T-helper 17 cell (primary cell): ENCODE data around the gene SMARCD1. TPM values are rescaled to one million over a fixed set of nuclear protein-coding genes. Genes with fewer than 3 reads are reported as not detected.

ENCODE experiments used
- ATAC-seq: fragments of 150-1000 bp; cut with Tn5 transposase; 2 replicates; pipeline ENCODE4 v1.10.0; 2021; ENCODE audit warnings: mild to moderate bottlenecking, moderate library complexity
- DNase-seq, 3 donors: peaks; one replicate each; pipeline versions ENCODE4 v3.0.0 to v3.0.0-alpha.2; 2020 to 2021
- H3K9me3 ChIP-seq: one replicate; pipeline ENCODE4 v1.7.0; 2013; ENCODE audit warnings: low read length, mild to moderate bottlenecking; ENCODE audit not compliant: control insufficient read depth, poor library complexity, severe bottlenecking
- H3K27ac Mint-ChIP-seq: one replicate; pipeline ENCODE4 v1.8.0; 2022; ENCODE audit warnings: mild to moderate bottlenecking, moderate library complexity, mixed read lengths
- H3K27me3 Mint-ChIP-seq: one replicate; pipeline ENCODE4 v1.8.0; 2022; ENCODE audit warnings: mixed read lengths
- H3K36me3 Mint-ChIP-seq: one replicate; pipeline ENCODE4 v1.8.0; 2022; ENCODE audit warnings: low read depth, mixed read lengths
- H3K4me1 Mint-ChIP-seq: one replicate; pipeline ENCODE4 v1.8.0; 2022; ENCODE audit warnings: mild to moderate bottlenecking, mixed read lengths
- H3K4me3 Mint-ChIP-seq: one replicate; pipeline ENCODE4 v1.8.0; 2022; ENCODE audit warnings: mild to moderate bottlenecking, moderate library complexity, mixed read lengths
- total RNA-seq, 4 donors: library from RNA in 2 of 4; stranded (reverse) in 2 of 4; gene quantifications; one replicate each; pipeline ENCODE4 v1.2.3 and lab custom pipeline; 2022 to 2026

The SMARCD1 gene
- total RNA-seq, 2 donors from 2014 or later: 74.0 to 93.6 TPM

GRCh38 chr12:50088577-50089335, 3.6 kb downstream of the SMARCD1 start:
- Mint-ChIP-seq H3K36me3 (peaks cover 2% of the 10 kb centered on the region), H3K4me3 (no peak overlapping the region), H3K4me1 (peaks cover 21% of the 10 kb centered on the region), H3K27me3 (no peaks in the 10 kb centered on the region), H3K27ac (no peak overlapping the region)
- ATAC-seq: peak; percentile 43
- DNase-seq: peak in 1 of 3 donors; percentile 41
- no peaks in the 10 kb centered on the region for H3K9me3 ChIP-seq

- no peak overlapping the region for H3K27ac Mint-ChIP-seq
- ATAC-seq (no peak), DNase-seq (no peak)
- H3K36me3 Mint-ChIP-seq: peaks cover 2% of the 10 kb centered on the region
- no peaks in the 10 kb centered on the region for H3K9me3 ChIP-seq
- H3K4me3 Mint-ChIP-seq: no peak overlapping the region
- peaks cover 21% of the 10 kb centered on the region for H3K4me1 Mint-ChIP-seq
- H3K27me3 Mint-ChIP-seq: no peaks in the 10 kb centered on the region
Measured at GRCh38 chr12:50089730-50090129, 4.6 kb downstream of the SMARCD1 start.

GRCh38 chr12:50090391-50090790, 5.2 kb downstream of the SMARCD1 start:
- no peaks in the 10 kb centered on the region for H3K36me3 Mint-ChIP-seq
- no peak for ATAC-seq
- H3K9me3 ChIP-seq: no peaks in the 10 kb centered on the region
- no peak overlapping the region for H3K27ac Mint-ChIP-seq
- peaks cover 19% of the 10 kb centered on the region for H3K4me1 Mint-ChIP-seq
- DNase-seq: no peak
- H3K4me3 Mint-ChIP-seq: no peak overlapping the region
- no peaks in the 10 kb centered on the region for H3K27me3 Mint-ChIP-seq

- H3K9me3 ChIP-seq: no peaks in the 10 kb centered on the region
- Mint-ChIP-seq H3K36me3 (peaks cover 18% of the 10 kb centered on the region), H3K4me3 (no peak overlapping the region), H3K4me1 (peaks cover 10% of the 10 kb centered on the region), H3K27me3 (no peaks in the 10 kb centered on the region), H3K27ac (peak overlapping the region; percentile 59)
- no peak for ATAC-seq
- DNase-seq: no peak
Measured at GRCh38 chr12:50097952-50098351, 12.8 kb downstream of the SMARCD1 start.

GRCh38 chr12:50099302-50100008, 14.3 kb downstream of the SMARCD1 start:
- Mint-ChIP-seq H3K4me3 (peak overlapping the region; percentile 12), H3K36me3 (peaks cover 18% of the 10 kb centered on the region), H3K27ac (no peak overlapping the region), H3K4me1 (peaks cover 11% of the 10 kb centered on the region), H3K27me3 (no peaks in the 10 kb centered on the region)
- no peak for DNase-seq
- H3K9me3 ChIP-seq: no peaks in the 10 kb centered on the region
- no peak for ATAC-seq

- Mint-ChIP-seq H3K27me3 (no peaks in the 10 kb centered on the region), H3K4me3 (no peak overlapping the region), H3K36me3 (peaks cover 16% of the 10 kb centered on the region), H3K4me1 (peaks cover 11% of the 10 kb centered on the region), H3K27ac (peak overlapping the region; percentile 66)
- DNase-seq (no peak), ATAC-seq (no peak)
- H3K9me3 ChIP-seq: no peaks in the 10 kb centered on the region
Measured at GRCh38 chr12:50100561-50100960, 15.4 kb downstream of the SMARCD1 start.

GRCh38 chr12:50101663-50102062, 16.5 kb downstream of the SMARCD1 start:
- no peak for DNase-seq
- Mint-ChIP-seq H3K27ac (no peak overlapping the region), H3K4me3 (no peak overlapping the region), H3K36me3 (peaks cover 7% of the 10 kb centered on the region), H3K27me3 (no peaks in the 10 kb centered on the region), H3K4me1 (peaks cover 7% of the 10 kb centered on the region)
- H3K9me3 ChIP-seq: no peaks in the 10 kb centered on the region
- no peak for ATAC-seq

- H3K9me3 ChIP-seq: no peaks in the 10 kb centered on the region
- Mint-ChIP-seq H3K27ac (no peak overlapping the region), H3K4me3 (no peak overlapping the region), H3K27me3 (no peaks in the 10 kb centered on the region), H3K4me1 (peaks cover 7% of the 10 kb centered on the region), H3K36me3 (peaks cover 7% of the 10 kb centered on the region)
- no peak for ATAC-seq
- DNase-seq: no peak
Measured at GRCh38 chr12:50102131-50102531, 17.0 kb downstream of the SMARCD1 start.

GRCh38 chr12:50102646-50103309, 17.6 kb downstream of the SMARCD1 start:
- Mint-ChIP-seq H3K27me3 (no peaks in the 10 kb centered on the region), H3K4me3 (no peak overlapping the region), H3K36me3 (peaks cover 7% of the 10 kb centered on the region), H3K27ac (peak overlapping the region; percentile 72), H3K4me1 (peaks cover 7% of the 10 kb centered on the region)
- no peak for ATAC-seq
- H3K9me3 ChIP-seq: no peaks in the 10 kb centered on the region
- DNase-seq: no peak

GRCh38 chr12:50103351-50103750, 18.2 kb downstream of the SMARCD1 start:
- no peaks in the 10 kb centered on the region for H3K9me3 ChIP-seq
- peaks cover 7% of the 10 kb centered on the region for H3K4me1 Mint-ChIP-seq
- DNase-seq: no peak
- no peaks in the 10 kb centered on the region for H3K27me3 Mint-ChIP-seq
- no peak for ATAC-seq
- H3K27ac Mint-ChIP-seq: peak overlapping the region; percentile 72
- peaks cover 7% of the 10 kb centered on the region for H3K36me3 Mint-ChIP-seq
- no peak overlapping the region for H3K4me3 Mint-ChIP-seq

GRCh38 chr12:50103767-50104321, 18.7 kb downstream of the SMARCD1 start, which contains the start of gene GPD1:
Gene GPD1 (plus strand): TSS chr12:50104008. CDS start chr12:50104051, 43 bp downstream.
- Mint-ChIP-seq H3K27ac (peak within 1 kb of the TSS; percentile 72), H3K4me1 (peaks cover 7% of the 10 kb centered on the region), H3K27me3 (no peaks in the 10 kb centered on the region), H3K4me3 (no peak within 1 kb of the TSS), H3K36me3 (peaks cover 7% of the 10 kb centered on the region)
- H3K9me3 ChIP-seq: no peaks in the 10 kb centered on the region
- ATAC-seq: peak; percentile 62
- no peak for DNase-seq

GRCh38 chr12:50104417-50105366, 19.6 kb downstream of the SMARCD1 start:
- DNase-seq (no peak), ATAC-seq (no peak)
- Mint-ChIP-seq H3K27ac (no peak overlapping the region), H3K4me1 (peaks cover 7% of the 10 kb centered on the region), H3K4me3 (no peak overlapping the region), H3K36me3 (peaks cover 2% of the 10 kb centered on the region), H3K27me3 (no peaks in the 10 kb centered on the region)
- H3K9me3 ChIP-seq: no peaks in the 10 kb centered on the region
